ENCODE data around the gene UBAC1. TPM values are rescaled to one million over a fixed set of nuclear protein-coding genes. Genes with fewer than 3 reads are reported as not detected.

UBAC1 gene
- total RNA-seq, 6 experiments from 2014 or later = 27.9 to 33.6 (median 31.2) TPM

DNA sequence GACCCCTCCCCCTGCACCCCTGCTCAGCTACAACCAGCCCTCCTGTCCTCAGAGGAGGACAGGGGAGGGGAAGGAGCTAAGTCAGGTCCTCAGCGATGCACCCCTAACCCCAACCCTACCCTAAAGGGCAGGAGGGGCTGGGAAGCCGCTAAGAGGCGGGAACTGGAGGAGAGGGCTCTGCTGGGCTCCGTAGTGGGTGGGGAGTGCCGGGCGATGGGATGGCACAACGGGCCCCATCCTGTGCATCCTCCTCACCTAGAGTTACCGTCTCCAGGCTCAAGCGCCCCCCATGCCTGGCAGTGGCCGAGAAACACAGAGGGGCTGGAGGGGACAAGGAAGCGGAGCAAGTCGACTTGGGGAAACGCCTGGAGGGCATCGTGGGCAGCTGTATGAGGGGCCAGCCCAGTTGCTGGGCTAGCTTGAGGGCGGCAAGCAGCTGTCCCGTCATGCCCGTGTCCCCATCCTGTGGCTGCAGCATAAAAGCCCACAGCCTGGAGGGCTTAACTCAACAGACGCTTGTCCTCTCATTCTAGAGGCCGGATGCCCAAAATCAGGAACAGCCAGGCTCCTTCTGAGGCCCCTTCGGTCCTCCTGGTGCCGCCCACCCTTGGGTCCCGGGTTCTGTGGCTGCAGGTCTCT is 23.0 kb upstream of the UBAC1 start:
- Mint-ChIP-seq H3K9me3 (no peaks in the 10 kb centered on the region), H3K27ac (no peak overlapping the region), H3K4me3 (no peak overlapping the region), H3K4me1 (ENCODE audit: low read depth) (no peaks in the 10 kb centered on the region), H3K36me3 (ENCODE audit: low read depth) (no peaks in the 10 kb centered on the region), H3K27me3 (ENCODE audit: insufficient read depth) (peaks cover 19% of the 10 kb centered on the region)
- DNase-seq = no peak
- TF ChIP-seq, protein P1, sequence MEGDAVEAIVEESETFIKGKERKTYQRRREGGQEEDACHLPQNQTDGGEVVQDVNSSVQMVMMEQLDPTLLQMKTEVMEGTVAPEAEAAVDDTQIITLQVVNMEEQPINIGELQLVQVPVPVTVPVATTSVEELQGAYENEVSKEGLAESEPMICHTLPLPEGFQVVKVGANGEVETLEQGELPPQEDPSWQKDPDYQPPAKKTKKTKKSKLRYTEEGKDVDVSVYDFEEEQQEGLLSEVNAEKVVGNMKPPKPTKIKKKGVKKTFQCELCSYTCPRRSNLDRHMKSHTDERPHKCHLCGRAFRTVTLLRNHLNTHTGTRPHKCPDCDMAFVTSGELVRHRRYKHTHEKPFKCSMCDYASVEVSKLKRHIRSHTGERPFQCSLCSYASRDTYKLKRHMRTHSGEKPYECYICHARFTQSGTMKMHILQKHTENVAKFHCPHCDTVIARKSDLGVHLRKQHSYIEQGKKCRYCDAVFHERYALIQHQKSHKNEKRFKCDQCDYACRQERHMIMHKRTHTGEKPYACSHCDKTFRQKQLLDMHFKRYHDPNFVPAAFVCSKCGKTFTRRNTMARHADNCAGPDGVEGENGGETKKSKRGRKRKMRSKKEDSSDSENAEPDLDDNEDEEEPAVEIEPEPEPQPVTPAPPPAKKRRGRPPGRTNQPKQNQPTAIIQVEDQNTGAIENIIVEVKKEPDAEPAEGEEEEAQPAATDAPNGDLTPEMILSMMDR (IDR thresholded peaks at IDR 0.05) = no peak

DNA sequence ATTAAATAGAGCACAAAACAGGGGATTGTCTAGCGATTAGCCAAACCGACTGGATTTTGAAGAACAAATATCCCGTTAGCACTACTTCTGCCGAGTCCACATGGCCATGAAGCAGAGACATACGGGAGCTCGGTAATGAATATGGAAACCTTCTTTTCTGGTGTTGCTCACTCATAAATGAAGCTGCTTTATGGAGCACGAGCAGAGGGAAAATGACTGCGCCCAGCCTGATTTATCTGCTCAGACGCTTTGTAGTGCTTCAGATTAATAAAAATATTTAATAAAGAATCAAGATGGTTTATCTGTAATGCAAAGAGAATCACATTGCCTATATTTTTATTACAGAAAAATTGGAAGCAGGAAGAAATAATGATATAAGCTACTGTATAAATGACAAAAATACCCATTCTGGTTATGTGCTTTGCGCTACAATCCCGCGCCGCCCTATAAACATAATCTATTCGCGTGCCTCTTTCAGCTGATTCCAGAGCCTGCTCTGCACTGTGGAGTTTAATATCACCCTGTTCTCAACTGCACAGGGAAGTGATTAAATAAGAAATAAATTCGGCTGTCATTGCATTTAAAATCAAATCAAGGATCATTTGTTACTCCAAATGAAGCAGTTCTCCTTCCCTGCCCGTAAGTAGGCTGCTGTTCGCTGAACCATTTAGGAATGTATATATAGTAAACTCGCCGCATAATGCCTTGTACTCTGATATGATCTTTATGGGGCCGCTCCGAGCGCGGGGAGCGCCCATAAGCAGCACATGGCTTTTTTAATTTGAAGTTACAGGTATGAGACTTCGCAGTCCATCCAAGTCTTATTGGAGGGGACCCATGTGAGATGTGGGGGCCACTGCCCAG is 22.3 kb upstream of the UBAC1 start:
- H3K27ac Mint-ChIP-seq = no peak overlapping the region
- no peak overlapping the region for H3K4me3 Mint-ChIP-seq
- TF ChIP-seq, protein P1 (IDR thresholded peaks at IDR 0.05) = no peak
- H3K27me3 Mint-ChIP-seq (ENCODE audit: insufficient read depth) = peaks cover 19% of the 10 kb centered on the region
- DNase-seq = no peak
- H3K4me1 Mint-ChIP-seq (ENCODE audit: low read depth) = no peaks in the 10 kb centered on the region
- H3K9me3 Mint-ChIP-seq = no peaks in the 10 kb centered on the region
- no peaks in the 10 kb centered on the region for H3K36me3 Mint-ChIP-seq (ENCODE audit: low read depth)

DNA sequence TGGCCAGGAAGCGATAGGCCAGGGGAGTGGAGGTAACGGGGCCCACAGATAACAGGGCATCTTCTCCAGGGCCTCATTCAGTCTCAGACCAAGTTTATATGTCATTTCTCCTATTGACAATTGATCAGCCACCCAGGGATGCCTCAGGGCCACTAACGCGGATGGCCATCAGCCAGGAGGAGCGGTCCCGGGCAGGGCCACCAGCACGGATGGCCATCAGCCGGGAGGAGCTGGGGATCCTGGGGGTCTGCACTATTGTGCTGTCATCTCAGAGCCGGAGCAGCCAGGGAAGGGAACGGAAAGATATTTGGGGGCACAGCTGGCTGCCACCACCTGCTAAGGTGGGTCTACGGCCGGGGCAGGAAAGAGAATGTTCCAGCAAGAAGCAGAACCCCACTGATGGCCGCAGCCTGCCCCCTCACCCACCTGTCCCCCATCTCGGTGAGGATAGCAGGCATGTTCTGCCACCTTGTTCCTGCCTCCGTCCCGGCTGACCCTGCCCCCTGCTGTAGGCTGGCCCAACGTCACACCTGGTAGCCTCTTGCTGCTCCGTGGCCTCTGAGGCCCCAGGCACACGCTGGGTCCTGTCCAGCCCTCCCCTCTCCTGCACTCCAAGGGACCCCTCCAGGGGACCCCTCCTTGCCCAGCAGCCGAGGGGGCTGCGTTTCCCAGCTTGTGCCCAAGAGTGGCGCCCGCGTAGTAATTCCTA is 21.5 kb upstream of the UBAC1 start:
- Mint-ChIP-seq H3K4me1 (ENCODE audit: low read depth) (no peaks in the 10 kb centered on the region), H3K4me3 (no peak overlapping the region), H3K27ac (no peak overlapping the region), H3K9me3 (no peaks in the 10 kb centered on the region), H3K27me3 (ENCODE audit: insufficient read depth) (peaks cover 19% of the 10 kb centered on the region), H3K36me3 (ENCODE audit: low read depth) (no peaks in the 10 kb centered on the region)
- TF ChIP-seq, protein P1 (IDR thresholded peaks at IDR 0.05) = no peak
- no peak for DNase-seq

DNA sequence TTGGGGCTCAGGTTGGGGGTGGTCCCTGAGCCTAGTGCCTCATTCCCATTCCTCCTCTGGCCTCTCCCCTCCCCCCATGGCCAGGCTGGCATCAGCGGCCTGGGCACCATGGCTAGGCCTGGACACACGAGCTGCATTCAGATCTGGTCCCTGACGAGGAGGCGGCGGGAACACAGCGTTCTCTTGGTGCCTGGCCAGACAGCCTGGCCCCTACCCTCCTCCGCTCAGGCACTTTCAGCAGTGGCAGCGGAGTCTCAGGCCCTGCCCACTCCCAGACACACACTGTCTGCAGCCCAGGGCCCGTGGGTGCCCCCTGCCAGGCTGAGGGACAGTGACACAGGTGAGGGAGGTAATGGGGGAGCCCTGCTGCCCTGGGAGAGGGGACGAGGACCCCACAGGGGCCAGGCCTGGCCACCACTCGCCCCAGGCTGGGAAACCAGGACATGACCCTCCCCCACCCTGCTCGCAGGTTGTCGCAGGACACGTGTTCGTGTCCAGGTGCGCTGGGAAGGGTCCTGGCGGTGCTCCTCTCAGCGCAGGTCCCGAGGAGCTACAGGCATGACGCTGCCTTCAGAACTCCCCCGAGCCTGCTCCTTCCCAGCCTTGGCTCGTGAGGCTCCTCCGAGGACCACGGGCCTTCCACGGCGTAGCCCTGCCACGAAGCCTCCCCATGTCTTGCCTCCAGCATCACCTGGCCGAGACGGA is 19.9 kb upstream of the UBAC1 start:
- peaks cover 8% of the 10 kb centered on the region for H3K4me1 Mint-ChIP-seq (ENCODE audit: low read depth)
- H3K27me3 Mint-ChIP-seq (ENCODE audit: insufficient read depth) = peaks cover 19% of the 10 kb centered on the region
- TF ChIP-seq, protein P1 (IDR thresholded peaks at IDR 0.05) = no peak
- H3K9me3 Mint-ChIP-seq = no peaks in the 10 kb centered on the region
- no peak for DNase-seq
- no peak overlapping the region for H3K27ac Mint-ChIP-seq
- H3K4me3 Mint-ChIP-seq = no peak overlapping the region
- H3K36me3 Mint-ChIP-seq (ENCODE audit: low read depth) = no peaks in the 10 kb centered on the region

DNA sequence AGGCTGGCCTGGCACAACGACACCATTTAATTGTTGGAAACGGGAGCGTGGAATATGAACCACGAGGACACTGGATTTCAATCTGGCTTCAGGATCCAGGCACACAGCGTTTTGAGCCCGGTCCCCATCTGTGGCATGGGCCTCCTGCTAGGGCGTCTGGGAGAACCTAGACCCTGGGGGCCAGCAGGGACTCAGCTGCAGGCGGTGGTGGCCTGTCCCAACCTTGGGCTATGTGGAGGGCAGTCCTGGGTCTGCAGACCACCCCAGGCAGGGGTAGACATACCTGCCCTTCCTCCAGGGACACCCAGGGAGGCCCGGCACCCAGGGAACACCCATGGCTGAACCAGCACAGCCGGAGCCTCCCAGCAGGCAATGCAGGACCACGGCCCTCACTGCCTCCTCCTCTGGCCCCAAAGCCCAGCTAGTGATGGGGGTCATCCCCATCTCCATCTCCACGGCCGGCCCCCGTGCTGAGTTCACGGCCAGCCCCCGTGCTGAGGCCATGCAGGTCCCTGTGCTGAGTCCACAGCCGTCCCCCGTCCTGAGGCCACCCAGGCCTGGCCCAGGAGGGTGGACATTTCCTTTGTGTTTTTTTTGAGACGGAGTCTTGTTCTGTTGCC is 18.5 kb upstream of the UBAC1 start:
- Mint-ChIP-seq H3K4me1 (ENCODE audit: low read depth) (peaks cover 9% of the 10 kb centered on the region), H3K27me3 (ENCODE audit: insufficient read depth) (peaks cover 15% of the 10 kb centered on the region), H3K36me3 (ENCODE audit: low read depth) (no peaks in the 10 kb centered on the region), H3K27ac (no peak overlapping the region), H3K9me3 (no peaks in the 10 kb centered on the region), H3K4me3 (no peak overlapping the region)
- DNase-seq = no peak
- TF ChIP-seq, protein P1 (IDR thresholded peaks at IDR 0.05) = no peak
